ENCODE data around the gene IL2RG.

IL2RG gene

DNA sequence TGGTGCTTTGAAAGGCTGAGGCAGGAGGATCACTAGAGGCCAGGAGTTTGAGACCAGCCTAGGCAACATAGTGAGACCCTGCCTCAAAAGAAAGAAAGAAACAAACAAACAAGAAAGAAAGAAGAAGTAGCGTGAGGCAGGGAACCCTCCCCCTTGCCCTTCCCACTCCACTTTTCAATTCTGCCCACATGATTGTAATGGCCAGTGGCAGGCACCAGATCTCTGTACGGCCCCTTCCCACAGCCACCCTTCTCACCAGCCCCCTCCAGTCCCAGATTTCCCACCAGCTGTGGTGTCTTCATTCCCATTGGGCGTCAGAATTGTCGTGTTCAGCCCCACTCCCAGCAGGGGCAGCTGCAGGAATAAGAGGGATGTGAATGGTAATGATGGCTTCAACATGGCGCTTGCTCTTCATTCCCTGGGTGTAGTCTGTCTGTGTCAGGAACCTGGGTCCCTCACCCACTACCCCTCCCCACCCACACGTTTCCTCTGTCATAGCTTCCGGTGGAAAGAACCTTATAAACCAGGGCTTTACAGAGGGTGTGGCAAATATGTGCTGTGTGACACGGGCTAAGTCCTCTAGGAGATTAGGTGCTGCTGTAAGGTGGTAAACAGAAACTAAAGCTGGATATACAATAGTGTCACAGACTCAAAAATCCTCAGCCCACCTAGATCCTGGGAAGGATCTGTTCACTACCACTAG, at the start of gene IL2RG:
Gene IL2RG (minus strand): TSS at position 437 of the 703 bp plus-strand sequence. CDS start 38 bp downstream, at position 399.
- DNase-seq: peak; percentile 59 to 76

DNA sequence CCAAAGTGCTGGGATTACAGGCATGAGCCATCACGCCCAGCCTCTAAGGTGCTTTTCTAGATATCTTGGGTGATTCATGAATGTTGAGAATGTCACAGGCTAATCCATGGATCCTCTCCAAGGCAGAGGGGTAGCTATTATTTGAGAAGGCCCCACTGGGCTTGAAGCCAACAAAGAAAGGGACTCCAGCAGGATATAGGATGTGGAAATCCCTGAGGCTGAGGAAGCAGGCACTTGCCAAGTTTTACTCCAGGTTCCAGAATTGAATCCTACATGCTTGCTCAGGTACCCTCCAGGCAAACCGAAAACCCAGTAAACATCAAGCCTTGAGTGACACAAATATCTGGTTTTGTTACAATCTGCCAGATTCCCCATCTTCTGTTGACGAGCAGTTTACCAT, 49.1 kb upstream of the IL2RG start:
- no peak for DNase-seq

DNA sequence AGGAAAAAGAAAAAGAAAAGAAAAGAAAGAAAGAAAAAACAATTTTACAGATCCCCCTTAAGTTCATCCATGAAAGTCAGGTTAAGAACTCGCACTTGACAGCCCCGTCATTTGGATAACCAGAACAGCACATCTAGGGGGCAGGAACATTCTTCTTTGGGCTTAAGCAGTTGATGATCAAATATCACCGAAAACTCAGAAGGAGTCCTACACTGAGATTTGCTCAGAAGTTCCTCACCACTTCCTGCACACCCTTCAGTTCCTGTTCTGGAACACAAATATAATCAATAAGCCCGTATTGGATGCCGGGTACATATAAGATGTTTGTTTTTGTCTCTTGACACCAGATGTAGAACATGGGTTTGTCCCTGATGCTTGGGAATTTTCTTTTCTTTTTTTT, 48.0 kb upstream of the IL2RG start:
- DNase-seq: no peak

DNA sequence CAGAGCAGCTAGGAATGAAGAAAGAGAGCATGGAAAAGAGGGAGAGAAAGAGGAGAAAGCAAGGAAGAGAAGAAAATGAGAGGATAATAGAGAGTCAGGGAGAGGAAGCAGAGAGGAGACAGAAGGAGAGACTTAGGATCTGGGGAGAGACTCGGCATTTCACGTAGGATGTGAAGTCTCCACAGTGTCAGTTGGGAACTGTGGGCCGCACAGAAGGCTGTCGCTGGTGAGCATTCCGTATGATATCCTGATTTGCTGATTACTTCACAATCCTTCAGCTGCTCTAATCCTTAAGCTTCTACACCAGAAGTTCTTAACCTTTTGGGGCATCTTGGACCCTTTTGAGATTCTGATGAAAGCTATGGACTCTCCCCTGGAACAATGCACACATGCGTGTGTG, 47.2 kb upstream of the IL2RG start:
- no peak for DNase-seq

DNA sequence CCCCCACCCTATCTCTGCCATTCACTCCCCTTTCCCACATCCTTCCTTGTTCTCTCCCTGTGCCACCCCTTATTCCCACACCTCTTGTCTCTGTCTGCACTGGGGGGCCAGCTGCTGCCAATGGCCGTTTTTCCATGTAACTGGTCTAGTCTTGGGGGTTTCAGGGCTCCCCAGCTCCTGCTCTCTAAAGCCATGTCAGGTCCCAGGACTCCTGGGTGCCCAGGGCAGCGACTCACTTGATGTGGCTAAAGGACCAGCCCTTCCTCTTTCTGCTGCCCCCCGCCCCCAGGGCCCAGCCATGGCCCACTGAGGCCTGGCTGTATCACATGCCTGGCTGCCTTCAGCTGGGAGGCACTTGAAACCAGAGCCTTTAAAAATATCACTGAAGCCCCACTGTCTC, 43.3 kb upstream of the IL2RG start:
- no peak for DNase-seq

DNA sequence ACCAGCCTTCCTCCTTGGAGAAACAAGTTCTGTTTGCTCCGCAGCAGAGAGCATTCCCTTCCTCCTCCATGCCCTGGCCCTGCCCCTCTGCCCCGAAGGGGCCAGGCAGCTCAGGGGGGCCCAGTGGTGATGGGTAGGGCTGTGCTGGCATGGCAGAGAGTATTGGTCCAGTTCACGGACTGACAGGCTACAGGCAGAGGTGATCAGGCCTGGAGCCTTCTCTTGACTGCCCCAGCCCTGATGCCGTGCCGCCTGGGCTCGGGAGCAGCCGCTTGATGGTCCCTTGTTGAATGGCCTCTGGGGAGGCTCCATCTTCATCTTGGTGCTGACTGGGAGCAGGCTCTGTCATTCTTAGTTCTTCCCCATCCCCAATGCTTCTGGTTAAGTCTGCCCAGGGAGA, 42.8 kb upstream of the IL2RG start:
- no peak for DNase-seq

DNA sequence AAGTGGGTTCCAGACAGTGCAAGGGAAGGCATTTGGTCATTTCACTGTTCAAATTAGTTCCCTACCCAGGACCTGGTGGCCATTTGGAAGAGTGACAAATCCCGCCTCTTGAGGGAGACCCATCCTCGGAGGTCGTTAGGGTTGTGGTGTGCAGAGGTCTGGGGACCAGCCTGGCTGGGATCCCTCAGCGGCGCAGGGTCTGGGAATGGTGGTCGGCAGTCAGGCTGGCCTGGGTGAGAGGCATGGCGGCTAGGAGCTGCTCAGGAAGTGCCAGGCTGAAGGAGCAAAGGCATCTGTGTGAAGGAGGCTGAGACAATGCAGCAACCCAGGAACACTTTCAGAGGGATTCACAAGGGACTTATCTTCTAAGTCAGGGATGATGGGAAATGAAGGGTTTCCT, 40.0 kb upstream of the IL2RG start:
- DNase-seq: no peak

DNA sequence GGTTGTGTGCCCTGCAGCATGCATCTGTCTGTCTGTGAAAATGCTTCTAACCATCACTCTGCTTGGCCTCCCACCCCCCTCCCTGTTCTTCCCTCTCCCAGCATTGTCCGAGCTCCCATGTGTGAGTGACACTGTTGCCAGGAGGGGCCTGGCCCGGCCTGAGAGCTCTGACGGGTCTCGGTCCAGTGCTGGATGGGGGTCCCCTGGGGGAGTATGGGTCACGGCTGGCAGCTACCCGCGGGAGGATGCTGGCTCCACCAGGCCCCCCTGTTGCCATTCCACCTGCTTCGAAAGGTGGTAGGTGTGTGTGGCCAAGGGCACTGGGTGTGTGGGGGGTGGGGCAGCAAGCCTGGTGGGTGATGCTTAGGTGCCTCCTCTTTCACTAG, 36.9 kb upstream of the IL2RG start:
- no peak for DNase-seq

DNA sequence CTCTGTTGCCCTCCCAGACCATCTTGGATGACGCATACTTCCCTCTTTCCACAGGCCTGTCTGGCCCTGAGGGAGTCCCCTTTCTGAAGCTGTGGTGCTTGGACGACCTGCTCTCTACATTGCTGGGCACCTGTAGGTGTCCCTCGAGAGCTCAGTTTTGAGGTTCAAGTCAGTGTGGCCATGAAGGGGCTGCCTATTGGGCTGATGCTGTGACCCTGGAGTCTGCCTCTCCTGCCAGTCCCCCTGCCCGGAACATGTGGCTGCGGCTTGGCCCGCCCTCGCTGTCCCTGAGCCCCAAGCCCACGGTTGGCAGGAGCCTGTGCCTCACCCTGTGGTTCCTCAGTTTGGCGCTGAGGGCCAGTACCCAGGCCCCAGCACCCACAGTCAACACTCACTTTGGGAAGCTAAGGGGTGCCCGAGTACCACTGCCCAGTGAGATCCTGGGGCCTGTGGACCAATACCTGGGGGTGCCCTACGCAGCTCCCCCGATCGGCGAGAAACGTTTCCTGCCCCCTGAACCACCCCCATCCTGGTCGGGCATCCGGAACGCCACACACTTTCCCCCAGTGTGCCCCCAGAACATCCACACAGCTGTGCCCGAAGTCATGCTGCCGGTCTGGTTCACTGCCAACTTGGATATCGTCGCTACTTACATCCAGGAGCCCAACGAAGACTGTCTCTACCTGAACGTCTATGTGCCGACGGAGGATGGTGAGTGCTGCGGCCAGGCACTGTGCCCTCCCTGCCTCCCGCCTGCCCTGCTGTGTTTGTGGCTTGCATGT, 36.3 kb upstream of the IL2RG start:
- no peak for DNase-seq

DNA sequence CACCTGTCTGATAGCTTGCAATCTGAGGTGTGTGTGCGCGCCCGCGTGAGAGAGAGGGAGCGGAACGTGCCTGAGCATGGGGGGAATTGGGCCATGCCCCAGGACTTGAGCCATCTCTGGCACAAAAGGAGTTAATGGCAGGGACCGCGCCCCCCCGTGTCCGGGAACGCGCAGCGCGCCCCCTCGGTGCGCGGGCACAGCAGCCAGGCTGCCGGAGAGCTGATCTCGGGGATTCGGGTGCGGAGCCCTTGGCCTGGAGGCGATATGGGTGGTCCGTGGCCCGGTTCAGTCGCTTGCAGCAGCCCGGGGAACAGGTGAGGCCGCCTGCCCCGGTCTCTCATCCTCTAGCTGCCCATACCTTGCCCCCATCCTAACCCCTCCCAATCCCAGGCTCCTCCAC, 33.3 kb upstream of the IL2RG start, which contains the start of gene NLGN3:
Gene NLGN3 (plus strand): TSS at position 191 of the 400 bp plus-strand sequence. CDS start 2,909 bp downstream, outside the sequence.
- no peak for DNase-seq

DNA sequence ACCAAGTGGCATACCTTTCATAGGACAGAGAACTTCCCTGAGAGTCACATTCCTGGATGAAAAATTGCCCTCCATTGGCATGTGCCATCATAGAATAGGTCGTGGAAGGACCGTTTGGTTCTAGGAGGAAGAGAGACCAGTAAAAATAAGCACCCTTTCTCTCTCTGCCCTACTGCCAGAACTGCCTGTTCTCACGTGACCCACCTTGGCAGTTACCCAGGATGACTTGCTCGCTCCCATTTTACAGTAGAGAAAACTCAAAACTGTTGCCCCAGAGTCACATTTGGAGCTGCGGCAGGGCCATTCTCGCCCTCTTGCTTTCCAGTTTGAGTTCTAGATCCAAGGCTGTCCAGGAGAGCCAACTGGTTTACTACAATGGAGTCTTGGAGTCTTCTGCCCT, 32.1 kb upstream of the IL2RG start:
- no peak for DNase-seq

DNA sequence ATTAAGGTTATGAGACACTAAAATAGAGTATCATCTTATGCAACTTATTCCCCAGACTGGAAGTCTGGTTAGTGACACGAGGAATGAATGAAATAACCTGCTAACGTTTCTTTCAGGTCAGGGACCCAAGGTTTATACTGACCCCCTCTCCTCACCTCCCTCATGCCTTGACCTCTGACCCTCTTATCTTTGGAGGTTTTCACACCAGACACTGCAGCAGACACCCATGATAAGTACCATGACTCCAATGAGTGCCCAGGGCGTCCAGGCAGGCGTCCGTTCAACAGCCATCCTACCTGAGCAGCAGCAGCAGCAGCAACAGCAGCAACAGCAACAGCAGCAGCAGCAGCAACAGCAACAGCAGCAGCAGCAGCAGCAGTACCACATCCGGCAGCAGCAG, 29.1 kb upstream of the IL2RG start:
- DNase-seq: no peak

DNA sequence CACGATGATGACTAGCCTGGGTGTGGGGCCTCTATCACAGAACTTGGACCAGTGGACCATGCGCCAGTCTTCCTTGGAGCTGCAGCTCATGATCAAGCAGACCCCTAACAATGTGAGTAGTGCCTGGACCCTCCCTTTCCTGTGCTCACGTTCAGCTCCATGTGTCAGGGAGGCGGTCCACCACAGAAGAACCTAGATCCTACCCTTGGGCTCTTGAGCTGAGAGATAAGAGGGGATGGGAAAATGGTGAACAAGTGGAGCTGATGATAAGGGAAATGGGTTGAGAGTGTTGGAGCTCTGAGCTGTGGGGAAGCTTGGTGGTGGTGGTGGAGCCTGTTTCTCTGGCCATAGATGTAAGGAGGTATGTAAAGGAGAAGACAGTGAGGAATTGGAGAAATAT, 20.1 kb upstream of the IL2RG start:
- DNase-seq: no peak

DNA sequence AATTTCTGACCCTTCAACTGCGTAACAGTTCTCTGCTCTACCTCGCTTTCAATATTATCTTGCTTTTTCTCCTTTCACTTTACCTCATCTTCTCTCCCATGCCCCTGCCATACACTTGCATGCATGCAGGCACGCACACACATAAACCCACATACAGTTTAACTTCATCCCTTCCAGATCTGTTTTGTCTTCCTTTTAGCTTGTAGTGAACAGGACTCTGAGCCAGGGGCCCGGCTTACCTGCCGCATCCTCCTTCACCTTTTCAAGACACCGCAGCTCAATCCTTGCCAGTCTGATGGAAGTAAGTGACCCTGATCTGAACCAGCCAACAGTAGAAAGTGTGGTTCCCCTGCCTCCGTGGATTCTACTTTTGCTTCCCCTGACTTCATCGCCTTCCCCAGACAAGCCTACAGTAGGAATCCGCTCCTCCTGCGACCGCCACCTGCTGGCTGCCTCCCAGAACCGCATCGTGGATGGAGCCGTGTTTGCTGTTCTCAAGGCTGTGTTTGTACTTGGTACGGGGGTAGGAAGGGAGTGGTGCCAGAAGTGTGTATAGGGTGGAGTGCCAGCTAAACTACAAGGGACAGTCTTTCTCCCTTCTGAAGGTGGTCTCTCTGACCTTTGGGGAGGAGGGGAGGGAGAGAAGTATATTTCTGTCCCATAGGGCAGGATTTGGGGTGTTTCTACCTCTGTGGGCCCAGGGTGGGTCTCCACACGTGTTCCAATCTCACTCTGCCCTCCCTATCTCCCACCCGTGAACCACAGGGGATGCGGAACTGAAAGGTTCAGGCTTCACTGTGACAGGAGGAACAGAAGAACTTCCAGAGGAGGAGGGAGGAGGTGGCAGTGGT, 17.8 kb upstream of the IL2RG start:
- peak; percentile 76 for DNase-seq

DNA sequence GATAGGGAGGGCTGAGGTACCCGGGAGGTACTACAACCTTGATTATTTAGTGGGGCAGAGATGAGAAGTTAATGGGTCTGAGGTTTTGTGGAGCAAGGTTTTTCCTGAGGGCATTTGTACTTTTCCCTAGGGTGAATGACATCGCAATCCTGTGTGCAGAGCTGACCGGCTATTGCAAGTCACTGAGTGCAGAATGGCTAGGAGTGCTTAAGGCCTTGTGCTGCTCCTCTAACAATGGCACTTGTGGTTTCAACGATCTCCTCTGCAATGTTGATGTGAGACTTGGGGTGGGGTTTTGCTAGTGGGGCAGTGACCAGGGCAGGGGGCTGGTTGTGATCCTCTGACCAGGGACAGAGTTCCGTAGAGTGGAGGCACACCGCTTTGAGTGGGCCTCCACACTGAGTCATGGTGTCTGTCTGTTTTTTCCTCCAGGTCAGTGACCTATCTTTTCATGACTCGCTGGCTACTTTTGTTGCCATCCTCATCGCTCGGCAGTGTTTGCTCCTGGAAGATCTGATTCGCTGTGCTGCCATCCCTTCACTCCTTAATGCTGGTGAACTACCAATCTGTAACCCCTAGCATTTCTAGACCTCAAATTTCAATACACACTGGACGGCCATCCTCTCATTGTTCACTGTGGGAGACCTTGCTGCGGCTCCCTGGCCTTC, 16.9 kb upstream of the IL2RG start:
- no peak for DNase-seq

DNA sequence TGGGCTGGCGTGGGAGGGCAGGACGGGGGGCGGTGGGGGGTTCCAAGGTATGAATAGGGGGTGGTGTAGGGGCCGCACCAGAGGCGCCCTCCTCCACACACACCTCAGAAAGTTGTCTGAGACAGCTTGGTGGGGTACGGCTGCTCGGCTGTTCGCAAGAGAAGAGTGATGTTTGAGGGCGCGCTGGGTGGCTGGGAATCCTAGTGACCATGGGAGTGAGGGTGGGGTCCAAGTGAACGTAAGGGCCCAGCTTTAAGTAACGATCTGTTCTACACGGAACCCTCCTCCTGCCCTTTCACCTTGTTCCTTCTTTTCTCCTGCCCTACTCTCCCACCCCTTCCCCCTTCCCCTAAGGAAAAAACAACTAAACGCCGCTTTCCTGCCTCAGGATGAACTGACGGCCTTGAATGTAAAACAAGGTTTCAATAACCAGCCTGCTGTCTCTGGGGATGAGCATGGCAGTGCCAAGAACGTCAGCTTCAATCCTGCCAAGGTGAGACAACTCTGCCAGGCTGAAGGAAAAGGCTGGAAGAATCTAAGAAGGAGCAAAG, 7.7 kb upstream of the IL2RG start:
- DNase-seq: no peak

DNA sequence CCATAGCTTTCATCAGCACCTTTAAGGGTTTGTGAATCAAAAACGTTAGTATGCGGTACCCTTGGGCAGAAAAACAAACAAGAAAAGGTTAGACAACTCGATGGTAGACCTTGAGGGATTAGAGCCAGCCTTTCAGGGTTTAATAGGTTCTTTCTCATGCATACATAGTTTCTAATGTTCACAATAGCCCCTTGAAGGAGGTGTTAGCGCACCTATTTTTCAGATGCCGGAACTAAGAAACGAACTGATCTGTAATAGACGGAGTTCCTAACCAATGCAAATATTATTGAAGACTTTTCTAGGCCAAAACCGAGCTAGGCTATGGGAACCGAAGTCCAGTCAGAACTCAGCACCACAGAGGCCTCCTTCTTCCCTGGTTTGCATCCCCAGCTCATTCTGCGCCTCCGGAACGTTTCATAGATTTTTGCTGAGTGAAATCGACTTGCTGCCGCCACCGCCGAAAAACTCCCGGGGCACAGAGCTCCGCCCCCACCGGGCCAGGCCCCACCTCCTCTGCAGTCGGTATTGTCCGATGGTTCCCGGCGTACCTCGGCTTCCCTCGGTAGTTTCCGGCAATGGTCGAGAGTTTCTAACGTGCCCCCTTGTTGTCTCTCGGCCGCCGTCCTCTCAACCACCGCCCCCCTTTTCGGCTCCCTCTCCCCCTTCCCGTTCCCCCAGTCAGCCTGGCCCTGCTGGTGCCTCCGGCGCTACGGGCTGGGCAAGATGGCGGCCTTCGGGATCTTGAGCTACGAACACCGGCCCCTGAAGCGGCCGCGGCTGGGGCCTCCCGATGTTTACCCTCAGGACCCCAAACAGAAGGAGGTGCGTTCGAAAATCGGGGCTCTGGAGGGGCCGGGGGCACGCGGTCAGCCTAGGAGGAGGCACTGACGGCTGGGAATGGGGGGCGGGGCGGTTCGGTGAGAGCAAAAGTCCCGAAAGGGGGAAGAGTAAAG, 6.9 kb upstream of the IL2RG start, which contains the start of gene MED12:
Gene MED12 (plus strand): TSS at position 565 of the 953 bp plus-strand sequence. CDS start 159 bp downstream, at position 724.
- peak; percentile 82 to 87 for DNase-seq

DNA sequence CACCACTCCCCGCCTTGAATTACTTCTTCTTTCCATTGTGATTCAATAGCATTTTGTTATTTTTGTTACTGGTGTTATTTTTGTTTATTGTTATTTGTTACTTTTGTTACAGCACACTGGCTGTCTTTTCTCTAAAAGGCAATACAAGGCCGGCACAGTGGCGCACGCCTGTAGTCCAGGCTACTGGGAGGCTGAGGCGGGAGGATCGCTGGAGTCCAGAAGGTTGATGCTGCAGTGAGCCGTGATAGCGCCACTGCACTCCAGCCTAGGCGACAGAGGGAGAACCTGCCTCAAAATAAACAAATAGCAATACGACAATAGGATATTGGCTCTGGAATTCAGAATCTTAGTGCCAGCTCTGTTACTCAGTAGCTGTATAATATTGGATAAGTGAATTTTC, 6.0 kb upstream of the IL2RG start:
- DNase-seq: no peak

DNA sequence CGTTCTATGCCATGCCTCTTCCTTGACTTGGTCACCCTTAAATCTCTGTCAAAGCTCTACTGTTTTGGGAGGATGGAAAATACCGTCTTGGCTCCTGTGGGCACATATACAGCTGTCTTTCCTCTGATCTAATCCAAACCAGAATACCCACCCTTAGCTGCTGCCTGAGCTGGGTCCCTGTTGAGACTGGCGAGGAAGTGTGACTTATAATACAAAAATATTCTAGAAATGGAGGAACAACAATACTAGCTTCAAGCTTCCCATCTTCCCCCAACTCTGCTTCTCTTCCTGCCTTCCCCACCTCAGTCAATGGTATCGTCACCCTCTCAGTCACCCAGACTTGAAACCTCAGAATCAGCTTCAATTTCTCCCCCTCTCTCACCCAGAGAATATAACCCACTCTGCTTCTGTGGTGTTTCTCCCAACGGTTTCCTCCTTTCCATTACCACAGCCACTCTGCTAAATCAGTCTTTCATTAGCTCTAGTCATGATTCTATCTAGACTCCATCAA, 599 bp upstream of the IL2RG start:
- no peak for DNase-seq

DNA sequence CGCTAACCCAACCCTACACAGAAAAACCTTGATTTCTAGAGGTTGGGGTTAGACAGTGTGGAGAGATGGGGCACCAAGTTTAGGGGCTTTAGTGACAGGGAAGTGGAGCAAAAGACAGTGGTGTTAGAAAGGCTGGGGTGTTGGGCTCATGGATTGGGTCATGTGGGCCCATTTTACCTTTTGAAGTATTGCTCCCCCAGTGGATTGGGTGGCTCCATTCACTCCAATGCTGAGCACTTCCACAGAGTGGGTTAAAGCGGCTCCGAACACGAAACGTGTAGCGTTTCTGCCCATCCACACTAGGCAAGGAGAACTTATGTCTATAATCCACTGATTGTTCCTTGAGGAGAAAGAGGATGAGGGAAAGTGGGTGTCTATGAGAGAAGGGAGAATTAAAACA, 2.3 kb downstream of the IL2RG start:
- DNase-seq: no peak

DNA sequence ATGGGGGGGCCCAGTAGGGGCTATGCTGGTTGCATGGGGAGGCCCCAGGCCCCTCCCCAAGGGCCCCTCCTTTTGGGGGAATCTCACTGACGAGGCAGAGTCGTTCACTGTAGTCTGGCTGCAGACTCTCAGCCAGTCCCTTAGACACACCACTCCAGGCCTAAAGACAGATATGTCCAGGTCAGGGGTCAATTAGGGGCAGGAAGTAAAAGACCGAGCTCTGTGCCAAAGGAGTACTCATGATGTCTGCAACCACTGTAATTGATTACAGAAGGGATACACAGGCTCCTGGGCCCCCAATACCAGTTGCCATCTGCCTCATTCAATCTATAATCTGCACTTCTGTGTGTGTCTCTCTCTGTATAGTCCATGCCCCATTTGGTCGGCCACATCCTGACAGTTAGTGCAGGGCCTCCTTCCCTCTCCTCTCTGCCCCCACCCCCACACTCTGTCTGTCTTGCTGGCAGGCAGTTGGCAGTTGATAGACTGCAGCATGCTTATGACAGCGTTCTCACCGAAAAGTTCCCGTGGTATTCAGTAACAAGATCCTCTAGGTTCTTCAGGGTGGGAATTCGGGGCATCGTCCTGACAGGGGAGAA, 3.5 kb downstream of the IL2RG start:
- peak in 1 of 2 donors; percentile 45 for DNase-seq

All from stimulated activated CD4-positive, alpha-beta T cell treated with anti-CD3 and anti-CD28 coated beads, Interleukin-2, amount 100 ng/mL, for 24 hours (primary cell).